ENCODE measurements around the gene HPD. TPM values are rescaled to one million over a fixed set of nuclear protein-coding genes. Genes with fewer than 3 reads are reported as not detected.

The HPD gene
- total RNA-seq, 4 donors from 2014 or later, result 1.4 TPM; not detected in 3

- no peak for TF ChIP-seq EP300 (IDR thresholded peaks at IDR 0.05)
- TF ChIP-seq CTCF (IDR thresholded peaks at IDR 0.05), result no peak
- TF ChIP-seq POLR2A (IDR thresholded peaks at IDR 0.05), result no peak
- TF ChIP-seq POLR2AphosphoS5 (IDR thresholded peaks at IDR 0.05), result no peak
- Histone ChIP-seq H3K36me3 (peaks cover 79% of the 10 kb centered on the region), H3K4me1 (no peaks in the 10 kb centered on the region), H3K9me3 (no peaks in the 10 kb centered on the region), H3K27ac (no peak overlapping the region), H3K27me3 (no peaks in the 10 kb centered on the region), H3K4me3 (no peak overlapping the region)
- DNase-seq (ENCODE audit: low spot score in 2 of 2), result no peak
- 86% methylated on average over 18 of the region's 18 CpGs for WGBS
These were observed 32.1 kb downstream of the HPD start for GRCh38 chr12:121826318-121827150.

- Histone ChIP-seq H3K4me1 (no peaks in the 10 kb centered on the region), H3K4me3 (no peak overlapping the region), H3K27ac (no peak overlapping the region), H3K27me3 (no peaks in the 10 kb centered on the region), H3K9me3 (no peaks in the 10 kb centered on the region), H3K36me3 (peaks cover 82% of the 10 kb centered on the region)
- no peak for TF ChIP-seq EP300 (IDR thresholded peaks at IDR 0.05)
- no peak for TF ChIP-seq CTCF (IDR thresholded peaks at IDR 0.05)
- TF ChIP-seq POLR2A (IDR thresholded peaks at IDR 0.05), result no peak
- no peak for TF ChIP-seq POLR2AphosphoS5 (IDR thresholded peaks at IDR 0.05)
- 84% methylated on average over 15 of the region's 18 CpGs for WGBS
- DNase-seq (ENCODE audit: low spot score in 2 of 2), result no peak
These were observed 33.6 kb downstream of the HPD start for GRCh38 chr12:121825041-121825523.

- TF ChIP-seq POLR2A (IDR thresholded peaks at IDR 0.05), result no peak
- TF ChIP-seq EP300 (IDR thresholded peaks at IDR 0.05), result no peak
- no peak for TF ChIP-seq CTCF (IDR thresholded peaks at IDR 0.05)
- no peak for TF ChIP-seq POLR2AphosphoS5 (IDR thresholded peaks at IDR 0.05)
- H3K4me1 ChIP-seq, result no peaks in the 10 kb centered on the region
- peaks cover 82% of the 10 kb centered on the region for H3K36me3 ChIP-seq
- H3K27me3 ChIP-seq, result no peaks in the 10 kb centered on the region
- H3K4me3 ChIP-seq, result no peak overlapping the region
- 58% methylated on average over 6 of the region's 12 CpGs for WGBS
- H3K9me3 ChIP-seq, result no peaks in the 10 kb centered on the region
- no peak for DNase-seq (ENCODE audit: low spot score in 2 of 2)
- no peak overlapping the region for H3K27ac ChIP-seq
These were observed 34.9 kb downstream of the HPD start for GRCh38 chr12:121823727-121824115.

- Histone ChIP-seq H3K4me3 (no peak overlapping the region), H3K36me3 (peaks cover 82% of the 10 kb centered on the region), H3K9me3 (no peaks in the 10 kb centered on the region), H3K27ac (no peak overlapping the region), H3K27me3 (no peaks in the 10 kb centered on the region), H3K4me1 (no peaks in the 10 kb centered on the region)
- TF ChIP-seq POLR2A (IDR thresholded peaks at IDR 0.05) (no peak), EP300 (IDR thresholded peaks at IDR 0.05) (no peak), POLR2AphosphoS5 (IDR thresholded peaks at IDR 0.05) (no peak), CTCF (IDR thresholded peaks at IDR 0.05) (no peak)
- 91% methylated on average over 27 of the region's 36 CpGs for WGBS
- no peak for DNase-seq (ENCODE audit: low spot score in 2 of 2)
These were observed 35.4 kb downstream of the HPD start for GRCh38 chr12:121823101-121823726.
